ENCODE data around the gene MAPK4.

- TF ChIP-seq CTCF (IDR thresholded peaks at IDR 0.05; ENCODE audit: low read depth, low read length) (no peak), EZH2phosphoT487 (IDR thresholded peaks at IDR 0.05; ENCODE audit: low read depth) (no peak)
Observed at GRCh38 chr18:50720325-50720674, 160.4 kb downstream of the MAPK4 start.

Measured in OCI-LY3 (cell line).